SK-N-SH treated with all-trans-retinoic acid at 6 μM for 48 hours (cell line): ENCODE measurements around the gene TOMM40L.

Source experiments
- ARNTL ChIP-seq: fragments of 450-650 bp; formaldehyde crosslinking; IDR thresholded peaks from 2 replicates; pipeline ENCODE4 v1.5.0; 2020; ENCODE audit warnings: low read depth, mild to moderate bottlenecking, moderate library complexity, borderline replicate concordance
- CREB5 ChIP-seq: fragments of 250-450 bp; sonication (Bioruptor Pico); IDR thresholded peaks from 2 replicates; pipeline ENCODE4 v1.5.1; 2020; ENCODE audit warnings: low read depth, mild to moderate bottlenecking, moderate library complexity
- OSR1 ChIP-seq: fragments of 250-450 bp; sonication (Bioruptor Pico); IDR thresholded peaks from 2 replicates; pipeline ENCODE4 v1.8.0; 2022; ENCODE audit warnings: moderate library complexity, mild to moderate bottlenecking, inconsistent platforms
- PATZ1 ChIP-seq: fragments of 250-450 bp; sonication (Bioruptor Pico); IDR thresholded peaks from 2 replicates; pipeline ENCODE4 v1.8.0; 2020; ENCODE audit warnings: mild to moderate bottlenecking, moderate library complexity, borderline replicate concordance
- ZFP3 ChIP-seq: fragments of 250-450 bp; sonication (Bioruptor Pico); IDR thresholded peaks from 2 replicates; pipeline ENCODE4 v1.5.0; 2020; ENCODE audit warnings: mild to moderate bottlenecking, moderate library complexity
- ZFP30 ChIP-seq: fragments of 450-650 bp; formaldehyde crosslinking; IDR thresholded peaks from 2 replicates; pipeline ENCODE4 v1.5.0; 2022; ENCODE audit warnings: mild to moderate bottlenecking, moderate library complexity
- ZNF8 ChIP-seq: fragments of 450-650 bp; formaldehyde crosslinking; IDR thresholded peaks from 2 replicates; pipeline ENCODE4 v1.5.0; 2020; ENCODE audit warnings: mild to moderate bottlenecking, moderate library complexity
- TF ChIP-seq, protein P1 (sequence below): fragments of 250-450 bp; sonication (Bioruptor Pico); IDR thresholded peaks from 2 replicates; pipeline ENCODE4 v1.8.0; 2021; ENCODE audit warnings: low read depth, mild to moderate bottlenecking, moderate library complexity, borderline replicate concordance

DNA sequence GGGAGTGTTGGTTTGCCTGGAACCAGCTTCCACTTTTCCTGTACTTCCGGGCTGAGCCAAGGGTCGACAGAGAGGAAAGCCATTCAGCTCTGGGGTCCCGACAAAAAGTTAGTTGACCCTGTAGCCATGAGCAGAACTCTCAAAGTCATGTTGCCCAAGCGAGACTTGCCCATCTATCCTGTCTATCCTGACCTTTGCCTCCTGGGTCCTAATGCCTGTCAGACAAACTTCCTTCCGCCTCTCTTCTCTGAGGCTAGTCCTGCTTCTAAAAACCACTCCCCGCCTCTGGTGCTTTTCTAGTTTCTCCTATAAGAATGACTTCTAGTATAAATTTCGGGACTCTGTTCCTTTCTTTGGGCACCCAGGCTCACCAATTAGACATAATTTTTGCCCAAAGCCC lies 25.0 kb downstream of the TOMM40L start:
- no peak for TF ChIP-seq OSR1
- no peak for TF ChIP-seq PATZ1 (CRISPR knock-in tag)
- no peak for TF ChIP-seq ZFP3 (CRISPR knock-in tag)
- TF ChIP-seq CREB5 (CRISPR knock-in tag), result no peak
- TF ChIP-seq ZFP30 (CRISPR knock-in tag), result no peak
- TF ChIP-seq, protein P1, sequence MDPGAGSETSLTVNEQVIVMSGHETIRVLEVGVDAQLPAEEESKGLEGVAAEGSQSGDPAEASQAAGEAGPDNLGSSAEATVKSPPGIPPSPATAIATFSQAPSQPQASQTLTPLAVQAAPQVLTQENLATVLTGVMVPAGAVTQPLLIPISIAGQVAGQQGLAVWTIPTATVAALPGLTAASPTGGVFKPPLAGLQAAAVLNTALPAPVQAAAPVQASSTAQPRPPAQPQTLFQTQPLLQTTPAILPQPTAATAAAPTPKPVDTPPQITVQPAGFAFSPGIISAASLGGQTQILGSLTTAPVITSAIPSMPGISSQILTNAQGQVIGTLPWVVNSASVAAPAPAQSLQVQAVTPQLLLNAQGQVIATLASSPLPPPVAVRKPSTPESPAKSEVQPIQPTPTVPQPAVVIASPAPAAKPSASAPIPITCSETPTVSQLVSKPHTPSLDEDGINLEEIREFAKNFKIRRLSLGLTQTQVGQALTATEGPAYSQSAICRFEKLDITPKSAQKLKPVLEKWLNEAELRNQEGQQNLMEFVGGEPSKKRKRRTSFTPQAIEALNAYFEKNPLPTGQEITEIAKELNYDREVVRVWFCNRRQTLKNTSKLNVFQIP (CRISPR knock-in tag), result no peak
- no peak for TF ChIP-seq ARNTL (CRISPR knock-in tag)
- TF ChIP-seq ZNF8 (CRISPR knock-in tag), result no peak
